Measurements from ENCODE around the gene AUNIP.

DNA sequence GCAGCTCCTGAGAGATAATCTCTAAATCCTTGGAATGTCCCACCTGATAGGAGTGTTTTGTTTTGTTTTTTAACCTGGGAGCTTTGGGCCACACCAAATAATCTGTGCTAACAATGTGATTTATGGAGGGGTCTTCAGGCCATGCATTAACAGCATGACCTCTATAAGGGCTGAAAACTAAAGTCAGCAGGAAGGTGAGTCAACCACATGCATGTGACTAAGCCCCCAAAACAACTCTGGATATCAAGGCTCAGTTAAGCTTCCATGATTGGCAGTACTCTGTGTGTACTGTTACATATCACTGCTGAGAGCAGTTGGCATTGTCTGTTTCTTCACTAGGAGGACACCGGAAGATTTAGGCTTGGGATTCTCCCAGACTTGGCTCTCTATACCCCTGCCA, 10.7 kb downstream of the AUNIP start:
- TF ChIP-seq, protein P1, sequence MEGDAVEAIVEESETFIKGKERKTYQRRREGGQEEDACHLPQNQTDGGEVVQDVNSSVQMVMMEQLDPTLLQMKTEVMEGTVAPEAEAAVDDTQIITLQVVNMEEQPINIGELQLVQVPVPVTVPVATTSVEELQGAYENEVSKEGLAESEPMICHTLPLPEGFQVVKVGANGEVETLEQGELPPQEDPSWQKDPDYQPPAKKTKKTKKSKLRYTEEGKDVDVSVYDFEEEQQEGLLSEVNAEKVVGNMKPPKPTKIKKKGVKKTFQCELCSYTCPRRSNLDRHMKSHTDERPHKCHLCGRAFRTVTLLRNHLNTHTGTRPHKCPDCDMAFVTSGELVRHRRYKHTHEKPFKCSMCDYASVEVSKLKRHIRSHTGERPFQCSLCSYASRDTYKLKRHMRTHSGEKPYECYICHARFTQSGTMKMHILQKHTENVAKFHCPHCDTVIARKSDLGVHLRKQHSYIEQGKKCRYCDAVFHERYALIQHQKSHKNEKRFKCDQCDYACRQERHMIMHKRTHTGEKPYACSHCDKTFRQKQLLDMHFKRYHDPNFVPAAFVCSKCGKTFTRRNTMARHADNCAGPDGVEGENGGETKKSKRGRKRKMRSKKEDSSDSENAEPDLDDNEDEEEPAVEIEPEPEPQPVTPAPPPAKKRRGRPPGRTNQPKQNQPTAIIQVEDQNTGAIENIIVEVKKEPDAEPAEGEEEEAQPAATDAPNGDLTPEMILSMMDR (IDR thresholded peaks at IDR 0.05), result no peak
- TF ChIP-seq POLR2A (IDR thresholded peaks at IDR 0.05), result no peak
